Ureter (tissue), 1 donor: Measurements from ENCODE around the gene SPAG16. TPM values are rescaled to one million over a fixed set of nuclear protein-coding genes. Genes with fewer than 3 reads are reported as not detected.

Experiments used
- DNase-seq: peaks from one replicate; pipeline ENCODE4 v3.0.0-alpha.2; 2020; ENCODE audit warnings: low spot score
- total RNA-seq: library from RNA; stranded (reverse); gene quantifications from one replicate; pipeline ENCODE4 v1.2.4, GENCODE V29; 2023
- donor health status: DM: yes; HTN: yes; CAD: no.

SPAG16 gene
- total RNA-seq, 1 donor from 2014 or later = 63.2 TPM

DNA sequence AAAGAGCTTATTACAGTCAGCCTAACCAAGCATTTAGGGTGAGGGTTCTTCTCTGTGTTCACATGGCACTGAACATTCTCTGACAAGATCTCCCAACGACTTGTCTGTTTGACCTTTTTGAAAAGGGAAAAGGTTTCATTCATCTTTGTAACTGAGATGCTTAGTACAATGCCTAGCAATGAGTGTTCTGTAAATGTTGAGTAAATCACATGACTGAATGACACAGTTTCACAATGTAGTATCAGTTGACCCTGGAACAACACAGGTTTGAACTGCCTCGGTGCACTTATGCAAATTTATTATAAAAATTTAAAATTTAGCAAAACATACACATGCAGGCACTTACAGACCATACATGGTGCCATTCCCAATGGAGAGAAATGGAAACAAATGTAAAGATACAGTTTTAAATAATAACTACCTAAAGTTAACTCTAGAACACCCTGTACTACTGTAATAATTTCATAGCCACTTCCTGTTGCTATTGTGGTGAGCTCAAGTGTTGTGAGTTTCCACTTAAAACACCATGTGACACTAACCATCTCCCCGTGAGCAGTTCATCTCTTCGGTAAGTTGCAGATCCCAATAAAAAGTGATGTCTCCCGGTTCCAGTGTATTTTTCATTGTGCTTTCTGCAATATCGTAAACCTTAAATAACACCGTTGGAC is 1092.5 kb downstream of the SPAG16 start:
- no peak for DNase-seq

DNA sequence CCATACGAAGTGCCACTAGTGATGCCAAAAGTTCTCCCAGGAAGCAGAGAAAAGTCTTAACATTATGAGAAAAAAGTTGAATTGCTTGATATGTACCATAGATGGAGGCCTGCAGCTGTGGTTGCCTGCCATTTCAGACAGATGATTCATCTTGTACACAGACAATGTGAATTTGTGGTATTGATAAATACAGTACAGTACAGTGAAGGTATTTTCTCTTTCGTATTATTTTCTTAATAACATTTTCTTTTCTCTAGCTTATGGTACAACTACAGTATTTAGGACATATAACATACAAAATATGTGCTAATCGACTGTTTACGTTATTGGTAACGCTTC is 1093.0 kb downstream of the SPAG16 start:
- no peak for DNase-seq

DNA sequence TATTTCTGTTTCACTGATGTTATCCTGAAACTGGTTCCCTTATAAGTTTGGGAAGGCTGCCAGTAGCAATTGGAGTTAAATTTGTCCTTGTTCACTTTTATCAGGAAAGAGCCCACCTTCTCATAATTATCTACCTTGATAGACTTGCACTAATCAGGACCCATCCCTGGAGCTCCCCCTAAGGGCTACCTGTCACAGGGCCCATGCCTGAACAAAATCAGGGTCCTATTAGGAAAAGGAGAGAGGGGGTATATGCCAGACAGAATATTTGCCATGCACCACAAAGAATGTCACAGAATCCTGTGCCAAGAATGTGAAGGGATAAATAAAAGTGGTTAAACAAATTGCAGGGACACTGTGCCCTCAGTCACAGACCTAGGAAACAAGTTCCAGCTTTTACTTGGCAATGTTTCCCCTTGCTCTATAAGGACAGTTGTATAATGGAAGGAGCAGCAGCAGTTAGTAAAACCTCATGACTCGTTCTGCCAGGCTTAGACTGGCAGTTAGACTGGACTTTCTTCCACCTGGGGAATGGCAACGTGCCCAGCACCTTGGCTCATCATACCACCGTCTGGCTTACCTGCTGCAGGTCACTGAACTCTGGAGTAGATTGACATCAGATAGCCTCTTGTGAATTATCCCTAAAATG is 1094.3 kb downstream of the SPAG16 start:
- no peak for DNase-seq

DNA sequence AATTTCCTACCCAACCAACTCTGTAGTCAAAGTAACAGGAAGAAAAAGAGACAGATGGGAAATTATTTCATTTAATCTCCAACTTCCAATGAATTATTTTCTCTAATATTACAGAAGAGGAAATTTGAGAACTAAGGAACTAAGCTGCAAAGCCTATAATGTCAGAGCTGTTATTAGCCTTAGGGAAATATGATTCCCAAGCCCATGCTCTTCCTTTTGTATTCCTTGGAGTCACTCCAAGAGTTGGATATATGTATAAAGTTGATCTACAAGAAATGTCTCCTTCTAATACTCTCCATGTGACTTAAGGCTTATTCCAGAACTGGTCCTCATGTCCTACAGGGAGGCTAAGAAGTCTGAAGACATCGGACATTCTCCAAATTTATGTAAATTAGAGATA is 1095.0 kb downstream of the SPAG16 start:
- no peak for DNase-seq

DNA sequence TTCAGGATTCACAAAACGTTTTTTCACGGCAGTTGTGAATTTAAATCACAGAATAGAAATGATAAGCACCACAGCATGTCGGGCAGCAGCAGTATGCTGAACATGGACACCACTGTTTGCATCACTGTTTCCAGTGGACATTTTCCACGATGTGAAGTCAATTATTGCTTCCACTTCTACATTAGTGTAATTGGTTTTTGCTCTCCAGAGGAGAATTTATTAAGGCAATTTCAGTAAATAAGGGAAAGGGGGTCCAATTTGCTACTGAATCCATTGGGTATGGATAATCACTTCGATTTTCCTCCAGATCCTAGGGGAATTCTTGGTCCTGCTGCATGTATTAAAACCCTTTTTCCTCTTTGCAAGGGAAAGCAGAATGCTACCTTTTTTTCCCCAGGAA is 1096.4 kb downstream of the SPAG16 start:
- DNase-seq = no peak

DNA sequence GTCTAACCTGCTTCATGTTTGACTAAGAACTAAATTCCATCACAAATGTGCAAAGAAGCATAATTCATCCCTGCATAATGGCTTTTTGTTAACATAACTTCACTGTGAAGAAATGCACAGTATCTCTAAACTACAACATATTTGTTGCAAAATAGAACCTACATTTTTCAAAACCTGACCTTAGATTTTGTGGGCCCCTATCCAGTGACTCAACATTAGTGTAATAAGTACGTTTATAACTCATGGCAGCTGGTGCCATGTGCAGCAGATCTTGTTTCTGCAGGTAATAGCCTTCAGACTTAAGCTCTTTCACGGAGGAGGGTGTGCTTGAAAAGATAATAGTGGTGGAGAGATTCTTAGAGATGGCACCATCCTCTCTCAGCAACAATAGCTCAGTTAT is 1098.0 kb downstream of the SPAG16 start:
- no peak for DNase-seq

DNA sequence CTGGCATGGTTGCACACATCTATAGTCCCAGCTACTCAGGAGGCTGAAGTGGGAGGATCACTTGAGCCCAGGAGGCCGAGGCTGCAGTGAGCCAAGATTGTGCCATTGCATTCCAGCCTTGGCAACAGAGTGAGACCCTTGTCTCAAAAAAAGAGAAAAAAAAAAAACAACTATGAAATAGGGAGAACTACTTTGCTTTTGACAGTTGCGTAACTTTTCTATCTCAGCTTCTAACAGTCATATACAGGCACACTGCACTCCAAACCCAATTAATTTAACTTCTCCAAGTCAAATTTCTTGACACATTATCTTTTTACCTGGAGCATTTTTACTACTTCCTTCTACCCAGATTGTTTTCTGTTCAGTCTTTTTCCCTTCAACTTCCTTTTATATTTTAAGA is 1102.5 kb downstream of the SPAG16 start:
- no peak for DNase-seq

DNA sequence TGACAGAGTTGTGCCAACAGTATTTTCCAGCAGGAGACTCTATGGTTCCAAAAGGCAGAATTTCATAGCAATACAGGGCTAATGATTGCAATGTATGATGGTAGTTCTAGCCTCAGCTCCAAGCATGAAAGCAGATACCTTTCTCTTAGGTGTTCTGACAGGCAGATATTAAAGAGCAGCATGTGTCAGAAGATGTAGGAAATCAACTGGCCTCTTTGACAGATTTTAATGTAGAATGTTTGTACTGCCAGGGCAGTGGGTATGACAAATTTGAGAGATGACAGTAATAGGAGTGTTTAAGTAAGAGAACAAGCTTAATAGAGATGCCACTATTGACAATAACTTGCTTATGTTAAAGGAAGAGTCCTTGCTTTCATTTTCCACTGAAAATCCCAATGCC is 1105.1 kb downstream of the SPAG16 start:
- no peak for DNase-seq

DNA sequence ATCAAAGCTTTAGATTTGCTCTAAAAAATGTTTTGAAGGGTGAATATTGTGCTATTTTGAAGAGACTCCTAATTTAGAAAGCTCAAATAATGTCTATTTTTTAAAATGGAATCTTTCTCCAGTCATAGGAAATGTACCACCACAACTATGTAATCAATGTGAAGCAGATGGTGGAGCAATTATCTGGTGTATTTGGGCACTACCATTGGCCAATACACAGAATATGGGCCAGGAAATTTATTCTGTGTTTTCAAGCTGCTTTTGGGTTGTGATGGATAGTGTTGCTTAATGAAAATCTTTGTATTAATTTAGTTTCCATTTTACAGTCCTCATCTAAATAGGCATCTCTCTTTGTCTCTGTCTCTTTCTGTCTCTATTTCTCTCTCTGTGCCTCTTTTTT is 1109.5 kb downstream of the SPAG16 start:
- no peak for DNase-seq

DNA sequence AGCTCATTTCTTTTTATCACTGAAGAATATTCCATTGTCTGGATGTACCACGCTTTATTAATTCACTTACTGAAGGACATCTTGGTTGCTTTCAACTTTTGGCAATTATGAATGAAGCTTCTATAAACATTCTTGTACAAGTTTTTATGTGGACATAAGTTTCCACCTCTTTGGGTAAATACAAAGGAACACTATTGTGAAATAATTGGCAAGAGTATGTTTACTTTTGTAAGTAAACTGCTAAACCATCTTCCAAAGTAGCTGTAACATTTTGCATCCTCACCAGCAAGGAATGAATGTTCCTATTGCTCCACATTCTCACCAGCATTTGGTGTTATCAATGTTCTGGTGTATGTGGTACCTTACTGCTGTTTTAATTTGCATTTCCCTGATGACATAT is 1110.8 kb downstream of the SPAG16 start:
- no peak for DNase-seq

DNA sequence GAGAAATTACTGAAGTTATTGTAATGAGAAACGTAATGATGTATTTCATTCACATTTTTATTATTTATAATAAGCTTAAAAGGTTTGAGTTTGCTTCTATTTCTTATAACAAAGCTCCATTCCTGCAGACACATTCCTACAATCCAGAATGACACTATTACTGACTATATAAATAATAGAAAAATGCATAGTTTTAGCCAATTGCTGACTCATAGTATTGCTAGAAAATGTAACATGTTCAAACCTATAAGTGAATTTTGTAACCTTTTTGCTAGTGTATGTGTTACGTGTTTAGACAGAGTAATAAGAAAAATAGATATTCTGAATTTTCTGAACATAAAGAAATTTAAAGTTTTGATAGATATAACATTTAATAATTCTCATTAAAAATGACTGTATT is 1117.3 kb downstream of the SPAG16 start:
- no peak for DNase-seq

DNA sequence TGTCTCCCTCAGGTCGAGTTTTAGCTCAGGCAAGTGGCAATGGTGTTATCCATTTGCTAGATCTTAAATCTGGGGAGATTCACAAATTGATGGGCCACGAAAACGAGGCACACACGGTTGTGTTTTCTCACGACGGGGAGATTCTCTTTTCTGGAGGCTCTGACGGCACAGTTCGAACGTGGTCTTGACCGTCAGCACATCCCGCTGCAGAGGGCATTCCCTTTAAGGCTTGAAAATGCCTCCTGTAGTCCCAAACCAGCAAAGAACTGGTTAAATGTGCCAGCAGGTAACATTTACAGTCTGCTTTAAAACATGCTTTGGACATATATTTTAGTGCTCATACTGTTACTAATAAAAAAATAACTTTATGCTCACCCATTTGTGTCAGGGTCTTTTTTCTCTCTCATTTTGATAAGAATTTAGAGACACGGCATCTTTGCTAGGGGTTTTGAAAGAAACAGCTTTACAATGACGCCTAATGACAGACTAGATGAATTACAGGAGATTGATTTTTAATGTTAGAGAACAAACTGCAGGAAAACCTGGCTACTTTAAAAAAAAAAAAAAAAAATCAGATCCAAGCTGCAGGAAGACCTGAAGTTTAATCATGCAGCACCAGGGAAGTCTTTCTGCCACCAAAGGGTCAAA is 1126.0 kb downstream of the SPAG16 start:
- no peak for DNase-seq

DNA sequence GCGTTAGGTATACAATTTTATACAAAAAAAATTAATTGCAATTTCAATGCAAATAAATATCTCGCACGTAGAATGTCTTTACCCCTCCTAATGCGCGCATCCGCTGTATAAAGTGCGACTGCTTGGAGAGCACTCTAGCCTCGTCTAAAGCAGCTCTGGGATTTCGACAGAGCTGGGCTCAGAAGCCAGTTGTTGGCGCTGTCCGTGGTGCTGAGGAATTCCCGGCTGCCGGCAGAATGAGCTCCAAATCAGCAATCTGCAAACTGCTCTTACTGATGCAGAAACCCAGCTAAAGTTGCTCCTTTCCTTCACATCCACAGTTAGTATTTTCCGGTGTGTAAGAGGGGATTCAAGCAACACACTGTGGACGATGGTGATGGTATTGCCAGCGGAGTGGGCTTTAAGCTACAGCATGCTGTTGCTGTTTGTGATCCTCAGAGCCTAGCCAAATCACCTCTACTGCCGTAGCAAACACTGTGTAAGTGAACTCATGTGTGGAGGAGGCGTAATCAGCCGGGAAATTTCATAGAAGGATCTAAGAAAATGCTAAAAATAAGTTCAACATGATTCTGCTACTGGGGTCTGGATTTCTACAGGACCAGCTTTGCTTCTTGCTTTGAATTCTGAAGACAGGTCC is 1126.8 kb downstream of the SPAG16 start, which contains the start of gene VWC2L:
VWC2L (plus strand) TSS at position 137 of the 637 bp plus-strand sequence. CDS start 3,140 bp downstream, outside the sequence.
- peak; percentile 58 for DNase-seq

DNA sequence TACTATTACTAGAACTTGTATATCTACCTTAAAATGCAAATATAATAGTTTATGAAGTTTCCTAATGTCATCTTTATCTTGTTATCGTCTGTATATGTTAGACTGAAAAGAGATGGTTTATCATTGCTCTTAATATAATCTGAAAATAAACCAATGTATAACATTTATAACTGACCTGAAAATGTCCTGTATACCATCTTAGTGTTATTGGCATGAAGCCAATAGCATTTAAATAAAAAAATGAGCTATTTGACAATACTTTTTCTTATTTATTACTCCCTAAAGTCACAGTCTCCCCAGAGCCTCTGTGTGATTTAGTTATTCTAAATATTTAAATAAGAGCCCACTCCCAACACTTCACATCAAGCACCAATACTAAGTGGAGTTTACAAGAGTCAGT is 1128.4 kb downstream of the SPAG16 start:
- no peak for DNase-seq

DNA sequence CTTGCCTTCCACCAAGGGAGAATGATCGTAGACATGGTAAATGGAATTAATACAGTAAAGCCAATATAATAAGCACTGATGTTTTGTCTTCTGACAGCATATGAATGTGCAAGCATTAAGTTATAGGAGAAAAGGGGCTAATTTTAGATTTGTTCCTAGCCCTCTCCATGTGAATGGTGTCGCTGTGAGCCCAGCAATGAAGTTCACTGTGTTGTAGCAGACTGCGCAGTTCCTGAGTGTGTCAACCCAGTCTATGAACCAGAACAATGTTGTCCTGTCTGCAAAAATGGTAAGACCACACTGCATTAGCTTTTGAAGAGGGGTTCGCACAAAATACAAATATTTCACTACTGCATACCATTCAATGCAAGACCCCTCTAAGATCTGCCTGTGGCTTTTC is 1152.2 kb downstream of the SPAG16 start:
- DNase-seq = no peak

DNA sequence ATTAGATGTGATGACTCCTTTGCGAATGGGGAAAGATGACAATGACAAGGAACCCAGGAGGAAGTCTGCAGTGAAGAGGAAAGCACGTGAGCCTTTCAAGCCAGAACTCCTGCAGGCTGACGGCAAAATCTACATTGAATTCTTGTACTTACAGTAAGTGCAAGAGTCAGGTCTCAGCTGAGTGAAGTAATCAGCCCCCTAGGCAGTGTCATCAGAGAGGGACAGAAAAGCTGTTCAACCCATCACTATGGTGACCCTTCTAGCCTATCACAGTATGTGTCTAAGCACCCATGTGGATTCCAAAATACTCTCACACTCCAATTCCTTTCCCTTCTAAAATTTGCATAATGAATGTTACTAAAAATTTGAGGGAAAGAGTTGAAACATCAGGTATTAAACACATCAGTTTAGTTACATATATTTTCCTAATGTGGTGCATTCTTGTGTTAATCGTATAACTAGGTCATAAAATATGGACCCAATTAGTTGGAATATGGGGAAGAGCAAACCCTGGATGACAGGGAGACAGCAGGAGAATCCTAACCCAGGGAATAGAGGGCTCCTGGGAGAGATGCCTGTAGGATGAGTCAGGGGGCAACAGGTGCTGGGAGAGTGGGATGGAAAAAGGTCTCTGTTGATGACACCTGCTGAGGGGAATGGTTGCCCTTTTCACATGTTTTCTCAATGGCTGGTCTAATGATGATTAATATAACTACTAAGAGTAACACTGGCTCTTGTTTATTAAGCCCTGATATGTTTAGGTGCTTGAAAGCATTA is 1166.0 kb downstream of the SPAG16 start:
- DNase-seq = no peak

DNA sequence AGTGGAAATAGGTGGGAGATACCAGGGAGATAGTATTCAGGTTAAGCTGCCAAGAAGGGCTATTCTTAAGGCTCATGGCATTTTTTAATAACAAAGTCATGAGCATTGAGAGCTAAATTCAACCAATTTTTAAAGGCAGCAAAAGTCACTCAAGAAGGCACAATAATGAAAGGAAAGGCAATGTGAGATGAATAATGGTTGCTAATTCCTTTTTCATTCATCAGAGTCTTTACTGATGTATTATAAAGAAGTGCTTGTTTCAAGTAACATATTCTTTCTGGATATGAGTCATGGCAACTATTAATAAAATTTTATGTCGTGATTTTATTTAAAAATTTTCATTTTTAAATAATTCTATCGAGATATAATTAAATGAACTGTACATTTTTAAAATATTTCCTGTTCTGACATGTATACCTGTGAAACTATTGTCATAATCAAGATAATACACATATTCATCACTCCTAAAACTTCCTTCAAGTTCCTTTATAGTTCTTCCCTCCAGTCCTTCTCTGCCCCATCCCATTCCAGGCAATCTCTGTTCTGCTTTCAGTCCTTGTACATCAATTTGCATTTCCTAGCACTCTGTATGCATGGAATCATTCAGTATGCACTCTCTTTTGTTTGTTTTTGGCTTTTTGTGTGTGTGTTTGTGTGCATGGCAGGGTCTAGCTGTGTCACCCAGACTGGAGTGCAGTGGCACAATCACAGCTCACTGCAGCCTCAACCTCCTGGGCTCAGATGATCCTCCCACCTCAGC is 1167.4 kb downstream of the SPAG16 start:
- DNase-seq = no peak
